ENCODE measurements around the gene PFDN1. TPM values are rescaled to one million over a fixed set of nuclear protein-coding genes. Genes with fewer than 3 reads are reported as not detected.

Gene PFDN1
- total and polyA plus RNA-seq, 9 of the 15 experiments (the other 6 are each of a cell fraction or from before 2014, with no cell fraction given) = 45.5 to 215 (median 78.0) TPM

GRCh38 chr5:140311011-140311467 is 8.1 kb upstream of the PFDN1 start (continued):
- TF ChIP-seq VEZF1 (CRISPR knock-in tag; IDR thresholded peaks at IDR 0.05) (peak; percentile 79), POLR2H (tag; IDR thresholded peaks at IDR 0.05; ENCODE audit: low read depth) (no peak), ARID1B (IDR thresholded peaks at IDR 0.05) (peak; percentile 80), MAFK (IDR thresholded peaks at IDR 0.05; ENCODE audit: low read length) (peak; percentile 62; the same call in 1 of the 2 replicates), EHMT2 (IDR thresholded peaks at IDR 0.05) (peak; percentile 34; the same call in 1 of the 2 replicates), ZFP1 (CRISPR knock-in tag; IDR thresholded peaks at IDR 0.05) (no peak), JUNB (CRISPR knock-in tag; conservative IDR thresholded peaks at IDR 0.05) (peak; percentile 90), SRF (CRISPR knock-in tag; IDR thresholded peaks at IDR 0.05) (peak in 1 of 2 experiments; percentile 84; a peak in 2 of 4 replicates), ZBTB26 (CRISPR knock-in tag; IDR thresholded peaks at IDR 0.05) (no peak), GATA2 (CRISPR knock-in tag; IDR thresholded peaks at IDR 0.05) (peak; percentile 58; the same call in 1 of the 2 replicates), CHAMP1 (IDR thresholded peaks at IDR 0.05) (no peak), MAFF (IDR thresholded peaks at IDR 0.05; ENCODE audit: low read length) (peak; percentile 56), POLR2A (conservative IDR thresholded peaks at IDR 0.05) (no peak), GATAD2A (IDR thresholded peaks at IDR 0.05) (peak; percentile 19; the same call in 1 of the 2 replicates), HNRNPK (IDR thresholded peaks at IDR 0.05; ENCODE audit: low read depth, low read length, poor library complexity, severe bottlenecking) (no peak), EP400 (IDR thresholded peaks at IDR 0.05) (peak; percentile 23; the same call in 1 of the 2 replicates), MTA3 (IDR thresholded peaks at IDR 0.05; ENCODE audit: borderline replicate concordance) (peak; percentile 43; the same call in 1 of the 2 replicates), SREBF1 (IDR thresholded peaks at IDR 0.05; ENCODE audit: borderline replicate concordance, low read depth, low read length) (no peak), FOS (IDR thresholded peaks at IDR 0.05; ENCODE audit: extremely low read depth, insufficient read length) (peak; percentile 72), HMBOX1 (IDR thresholded peaks at IDR 0.05) (peak; percentile 82), GTF2A2 (tag; IDR thresholded peaks at IDR 0.05) (0 out of 2 replicates have a peak, but pooled peaks have one; percentile 7), ZNF766 (CRISPR knock-in tag; conservative IDR thresholded peaks at IDR 0.05) (peak; percentile 39; the same call in 1 of the 2 replicates), SMAD4 (CRISPR knock-in tag; conservative IDR thresholded peaks at IDR 0.05) (peak; percentile 24; the same call in 1 of the 2 replicates), PRMT5 (CRISPR knock-in tag; IDR thresholded peaks at IDR 0.05) (no peak), ZNF384 (IDR thresholded peaks at IDR 0.05; ENCODE audit: low read depth, low read length) (peak; percentile 72)

Measured in K562 (cell line).